ENCODE results near the gene ITGB4.

Gene ITGB4

GRCh38 chr17:75733471-75733870 is 12.2 kb downstream of the ITGB4 start:
- no peak for DNase-seq

- no peak for DNase-seq
These were observed 13.5 kb downstream of the ITGB4 start for GRCh38 chr17:75734674-75735294.

- no peak for DNase-seq
These were observed 15.0 kb downstream of the ITGB4 start for GRCh38 chr17:75736173-75736835.

- DNase-seq = no peak
These were observed 16.1 kb downstream of the ITGB4 start for GRCh38 chr17:75737133-75737962.

GRCh38 chr17:75738218-75738802 is 17.1 kb downstream of the ITGB4 start:
- no peak for DNase-seq

- no peak for DNase-seq
These were observed 17.9 kb downstream of the ITGB4 start for GRCh38 chr17:75739174-75739573.

GRCh38 chr17:75739801-75740200 is 18.5 kb downstream of the ITGB4 start:
- DNase-seq = no peak

- DNase-seq = no peak
These were observed 19.0 kb downstream of the ITGB4 start for GRCh38 chr17:75740215-75740614.

GRCh38 chr17:75740631-75741077 is 19.4 kb downstream of the ITGB4 start:
- no peak for DNase-seq

GRCh38 chr17:75742337-75742736 is 21.1 kb downstream of the ITGB4 start:
- DNase-seq = no peak

GRCh38 chr17:75743625-75744206 is 22.5 kb downstream of the ITGB4 start:
- DNase-seq = no peak

- no peak for DNase-seq
These were observed 27.4 kb downstream of the ITGB4 start for GRCh38 chr17:75748706-75749105.

GRCh38 chr17:75749545-75750389 is 28.5 kb downstream of the ITGB4 start:
- DNase-seq = peak; percentile 89

- DNase-seq = no peak
These were observed 29.6 kb downstream of the ITGB4 start for GRCh38 chr17:75750661-75751423.

- no peak for DNase-seq
These were observed 30.6 kb downstream of the ITGB4 start for GRCh38 chr17:75751676-75752404.

- DNase-seq = no peak
These were observed 31.1 kb downstream of the ITGB4 start for GRCh38 chr17:75752405-75752709.

GRCh38 chr17:75752802-75753513 is 31.7 kb downstream of the ITGB4 start:
- DNase-seq = no peak

- DNase-seq = peak; percentile 77
These were observed 32.5 kb downstream of the ITGB4 start for GRCh38 chr17:75753514-75754377.
